Measurements from ENCODE around the gene NYNRIN. TPM values are rescaled to one million over a fixed set of nuclear protein-coding genes. Genes with fewer than 3 reads are reported as not detected.

NYNRIN gene
- total RNA-seq, 1 experiment from 2014 or later: 0.69 TPM

- no peak for DNase-seq (ENCODE audit: low spot score)
These were observed 15.3 kb downstream of the NYNRIN start for GRCh38 chr14:24414077-24414476.

DNA sequence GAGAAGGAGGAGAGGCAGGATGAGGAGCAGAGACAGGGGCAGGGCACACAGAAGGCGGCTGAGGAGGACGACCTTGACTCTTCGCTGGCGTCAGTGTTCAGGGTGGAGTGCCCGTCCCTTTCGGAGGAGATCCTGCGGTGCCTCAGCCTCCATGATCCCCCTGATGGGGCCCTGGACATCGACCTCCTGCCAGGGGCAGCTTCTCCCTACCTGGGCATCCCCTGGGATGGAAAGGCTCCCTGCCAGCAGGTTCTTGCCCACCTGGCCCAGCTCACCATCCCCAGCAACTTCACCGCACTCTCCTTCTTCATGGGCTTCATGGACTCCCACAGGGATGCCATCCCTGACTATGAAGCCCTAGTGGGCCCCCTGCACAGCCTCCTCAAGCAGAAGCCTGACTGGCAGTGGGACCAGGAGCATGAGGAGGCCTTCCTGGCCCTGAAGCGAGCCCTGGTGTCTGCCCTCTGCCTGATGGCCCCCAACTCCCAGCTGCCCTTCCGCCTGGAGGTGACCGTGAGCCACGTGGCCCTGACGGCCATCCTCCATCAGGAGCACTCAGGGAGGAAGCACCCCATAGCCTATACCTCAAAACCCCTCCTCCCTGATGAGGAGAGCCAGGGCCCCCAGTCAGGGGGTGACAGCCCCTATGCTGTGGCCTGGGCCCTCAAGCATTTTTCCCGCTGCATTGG, 16.1 kb downstream of the NYNRIN start:
- DNase-seq (ENCODE audit: low spot score): no peak

GRCh38 chr14:24415421-24416253, 16.8 kb downstream of the NYNRIN start:
- DNase-seq (ENCODE audit: low spot score): no peak

GRCh38 chr14:24416254-24416931, 17.6 kb downstream of the NYNRIN start:
- DNase-seq (ENCODE audit: low spot score): no peak

DNA sequence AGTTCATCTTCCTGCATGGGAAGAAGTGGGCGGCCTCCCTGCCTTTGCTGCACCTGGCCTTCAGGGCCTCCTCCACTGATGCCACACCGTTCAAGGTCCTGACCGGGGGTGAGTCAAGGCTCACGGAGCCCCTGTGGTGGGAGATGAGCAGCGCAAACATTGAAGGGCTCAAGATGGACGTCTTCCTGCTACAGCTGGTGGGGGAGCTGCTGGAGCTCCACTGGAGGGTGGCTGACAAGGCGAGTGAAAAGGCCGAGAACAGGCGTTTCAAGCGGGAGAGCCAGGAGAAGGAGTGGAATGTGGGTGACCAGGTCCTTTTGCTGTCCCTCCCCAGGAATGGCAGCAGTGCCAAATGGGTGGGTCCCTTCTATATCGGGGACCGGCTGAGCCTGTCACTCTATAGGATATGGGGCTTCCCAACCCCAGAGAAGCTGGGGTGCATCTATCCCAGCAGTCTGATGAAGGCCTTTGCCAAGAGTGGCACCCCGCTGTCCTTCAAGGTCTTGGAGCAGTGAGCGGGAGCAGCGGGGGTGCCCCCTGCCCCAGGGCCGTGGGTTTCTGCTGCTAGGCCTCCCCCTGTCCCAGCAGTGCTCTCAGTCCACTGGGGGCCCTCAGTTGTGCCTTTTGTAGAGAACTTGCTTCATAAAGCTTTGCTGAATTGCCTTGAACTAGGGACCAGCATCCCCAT, 18.3 kb downstream of the NYNRIN start:
- DNase-seq (ENCODE audit: low spot score): no peak

GRCh38 chr14:24417832-24418491, 19.2 kb downstream of the NYNRIN start:
- no peak for DNase-seq (ENCODE audit: low spot score)

GRCh38 chr14:24418492-24418873, 19.7 kb downstream of the NYNRIN start:
- DNase-seq (ENCODE audit: low spot score): no peak

DNA sequence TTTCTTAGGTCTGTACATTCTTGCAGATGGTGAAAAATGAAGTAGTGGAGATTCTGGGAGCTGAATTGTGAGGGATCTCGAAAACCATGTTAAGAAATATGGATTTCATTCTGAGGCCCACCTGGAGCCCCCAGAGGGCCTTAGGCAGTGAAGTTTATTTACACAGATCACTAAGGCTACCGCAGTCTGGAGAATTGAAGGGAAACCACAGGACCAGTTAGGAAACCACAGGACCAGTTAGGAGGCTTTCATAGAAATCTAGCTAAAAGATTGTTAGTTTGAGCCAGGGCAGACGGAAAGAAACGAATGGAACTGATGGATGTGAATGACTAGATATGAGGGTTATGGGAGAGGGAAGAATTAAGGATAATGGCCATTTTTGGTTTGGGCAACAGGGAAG, 23.5 kb downstream of the NYNRIN start:
- DNase-seq (ENCODE audit: low spot score): no peak

- no peak for DNase-seq (ENCODE audit: low spot score)
These were observed 24.1 kb downstream of the NYNRIN start for GRCh38 chr14:24422694-24423601.

- DNase-seq (ENCODE audit: low spot score): no peak
These were observed 26.9 kb downstream of the NYNRIN start for GRCh38 chr14:24425704-24426103.

GRCh38 chr14:24426150-24426911, 27.5 kb downstream of the NYNRIN start:
- DNase-seq (ENCODE audit: low spot score): no peak

- no peak for DNase-seq (ENCODE audit: low spot score)
These were observed 28.2 kb downstream of the NYNRIN start for GRCh38 chr14:24426912-24427536.

GRCh38 chr14:24427537-24428508, 29.0 kb downstream of the NYNRIN start:
- DNase-seq (ENCODE audit: low spot score): no peak

GRCh38 chr14:24428628-24429394, 30.0 kb downstream of the NYNRIN start:
- DNase-seq (ENCODE audit: low spot score): no peak

DNA sequence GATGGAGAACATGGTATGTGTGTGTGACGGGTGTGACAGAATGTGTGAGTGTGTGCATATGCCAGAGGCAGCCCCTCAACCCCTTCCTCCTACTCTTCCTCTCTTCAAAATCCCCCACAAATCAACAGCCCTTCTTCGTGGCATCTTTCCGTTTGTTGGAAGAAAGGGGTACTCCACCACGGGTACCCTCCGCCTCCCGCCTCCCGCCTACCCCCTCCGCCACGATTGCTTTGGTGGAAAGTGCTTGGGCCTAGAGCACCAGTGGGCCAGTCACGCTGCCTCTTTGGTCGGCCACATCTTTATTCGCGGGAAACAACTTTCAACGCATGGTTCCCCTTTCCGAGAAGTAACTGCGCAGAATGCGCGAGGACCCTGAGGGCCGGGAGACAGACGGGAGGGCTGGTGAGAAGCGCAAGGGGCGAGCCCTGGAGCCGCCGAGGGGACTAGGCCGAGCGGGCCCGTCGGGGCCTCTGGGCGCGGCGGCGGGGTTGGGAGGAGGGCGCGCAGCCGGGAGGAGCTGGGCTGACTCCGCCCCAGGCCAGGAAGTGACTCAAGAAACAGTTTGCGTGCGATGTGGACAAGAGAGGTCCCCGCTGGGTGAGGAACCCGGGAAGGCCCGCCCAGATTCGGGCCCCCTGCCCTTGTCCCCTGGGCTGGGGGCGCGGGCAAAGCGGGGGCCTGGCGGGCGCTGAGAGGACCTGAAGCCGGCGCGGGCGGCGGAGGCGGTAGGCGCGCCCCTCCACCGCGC, 30.8 kb downstream of the NYNRIN start, which contains the start of the genes CBLN3 and KHNYN:
CBLN3 (minus strand) TSS at position 274 of the 748 bp plus-strand sequence. CDS start 614 bp downstream, outside the sequence.
KHNYN (plus strand) TSS at position 560 of the 748 bp plus-strand sequence. CDS start 777 bp downstream, outside the sequence.
- peak; percentile 58 for DNase-seq (ENCODE audit: low spot score)

GRCh38 chr14:24430143-24430681, 31.4 kb downstream of the NYNRIN start:
- DNase-seq (ENCODE audit: low spot score): no peak

Data from A172 (cell line).